GM10266 (cell line): ENCODE measurements around the gene POLK.

Experiments used
- DNase-seq: peaks from one replicate; pipeline ENCODE4 v3.0.0; 2012; ENCODE audit errors: extremely low spot score
- CTCF ChIP-seq: IDR thresholded peaks from 2 replicates; pipeline ENCODE4 v1.5.1; 2012; ENCODE audit warnings: mild to moderate bottlenecking, low read depth; ENCODE audit not compliant: control insufficient read depth, insufficient read depth; ENCODE audit errors: missing control alignments

The POLK gene

GRCh38 chr5:75611311-75612225, 99.9 kb downstream of the POLK start, which contains the start of gene ANKDD1B:
Gene ANKDD1B (plus strand): TSS chr5:75611453. CDS start chr5:75611635, 182 bp downstream.
- DNase-seq = peak; percentile 60
- TF ChIP-seq CTCF = no peak

DNA sequence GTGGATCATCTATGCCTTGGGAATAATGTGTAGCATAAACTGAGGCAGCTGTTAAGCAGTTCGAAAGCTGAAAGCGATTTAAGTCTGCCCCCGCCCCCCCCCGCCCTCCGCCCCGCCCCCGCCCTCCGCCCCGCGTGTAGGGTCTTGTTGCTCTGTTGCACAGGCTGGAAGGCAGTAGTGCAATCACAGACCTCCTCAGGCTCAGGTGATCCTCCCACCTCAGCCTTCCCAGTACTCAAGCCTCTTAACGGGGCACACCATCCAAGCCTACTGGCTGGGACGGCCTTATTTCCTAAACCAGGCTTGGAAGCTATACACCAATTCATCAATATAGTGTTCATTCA, 100.5 kb downstream of the POLK start:
- no peak for DNase-seq
- TF ChIP-seq CTCF = no peak

DNA sequence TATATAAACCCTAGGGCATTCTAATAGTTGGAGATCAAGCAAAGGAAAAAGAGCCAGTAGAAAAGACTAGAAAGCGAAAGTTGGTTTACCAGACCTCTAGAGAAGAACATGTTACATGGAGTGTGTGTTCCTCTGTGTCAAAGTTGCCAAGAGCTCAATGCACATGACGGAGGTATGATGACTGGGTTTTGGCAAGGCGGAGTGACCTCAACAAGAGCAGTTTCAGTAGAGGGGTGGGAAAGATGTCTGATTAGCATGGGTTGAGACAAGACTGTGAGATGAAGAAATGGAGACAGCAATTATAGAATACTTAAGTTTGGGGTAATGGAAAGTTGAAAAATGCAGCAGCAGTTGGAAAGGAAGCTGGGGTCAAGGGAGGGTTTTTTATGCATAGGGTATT, 101.2 kb downstream of the POLK start:
- TF ChIP-seq CTCF = no peak
- DNase-seq = no peak

- DNase-seq = no peak
- TF ChIP-seq CTCF = no peak
These were observed 102.5 kb downstream of the POLK start for GRCh38 chr5:75614176-75614575.

DNA sequence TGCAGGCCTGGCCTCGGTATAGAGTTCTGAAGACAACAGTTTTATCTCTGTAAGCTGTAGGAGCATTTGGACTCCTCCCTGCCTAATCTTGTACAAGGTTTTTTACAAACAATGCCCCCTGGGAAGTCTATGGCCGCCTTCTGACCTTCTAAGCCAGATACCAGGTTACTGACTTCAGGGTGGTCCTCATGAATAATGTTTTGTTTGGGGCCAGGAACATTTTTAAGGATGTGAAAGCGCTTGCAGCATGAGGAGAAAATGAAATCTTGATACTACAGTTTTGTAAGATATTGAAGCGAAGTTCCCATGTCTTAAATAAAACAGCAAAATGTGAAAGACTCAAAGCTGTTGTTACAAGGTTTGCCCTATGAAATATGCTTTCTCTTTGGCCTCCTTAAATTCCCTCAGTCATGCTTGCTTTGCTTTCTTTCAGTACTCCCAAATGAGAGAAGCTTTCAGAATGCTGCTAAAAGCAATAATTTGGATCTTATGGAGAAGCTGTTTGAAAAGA, 104.7 kb downstream of the POLK start:
- TF ChIP-seq CTCF = no peak
- DNase-seq = no peak

- no peak for DNase-seq
- no peak for TF ChIP-seq CTCF
These were observed 105.4 kb downstream of the POLK start for GRCh38 chr5:75616971-75617621.
